Activated T-helper 1 cell treated with anti-CD3 and anti-CD28 coated beads, Interleukin-2, amount 50 U/mL, for 16 hours (primary cell): ENCODE measurements around the gene ATAD2B.

ENCODE experiments used
- DNase-seq, 2 donors: peaks; one replicate each; pipeline ENCODE4 v3.0.0-alpha.2; 2020; ENCODE audit warnings: low read depth in 1 of 2, low spot score in 1 of 2

Gene ATAD2B

GRCh38 chr2:23705771-23706612 lies 220.9 kb downstream of the ATAD2B start:
- DNase-seq = no peak

GRCh38 chr2:23703583-23704385 lies 223.1 kb downstream of the ATAD2B start:
- DNase-seq = no peak

- DNase-seq = no peak
These were observed 223.8 kb downstream of the ATAD2B start for GRCh38 chr2:23703037-23703582.

GRCh38 chr2:23700627-23701026 lies 226.3 kb downstream of the ATAD2B start:
- no peak for DNase-seq

- no peak for DNase-seq
These were observed 227.4 kb downstream of the ATAD2B start for GRCh38 chr2:23699580-23699925.

- no peak for DNase-seq
These were observed 228.0 kb downstream of the ATAD2B start for GRCh38 chr2:23698721-23699579.
